CD4-positive, alpha-beta T cell (primary cell): Measurements from ENCODE around the gene PSMC2. TPM values are rescaled to one million over a fixed set of nuclear protein-coding genes. Genes with fewer than 3 reads are reported as not detected.

Experiments used
- ATAC-seq: fragments of 200-7000 bp; cut with Tn5 transposase; one replicate; pipeline ENCODE4 v1.10.0; 2022; ENCODE audit warnings: mild to moderate bottlenecking; ENCODE audit not compliant: poor library complexity
- CTCF ChIA-PET: fragments of 350-600 bp; sonication (Branson Sonifier 250); formaldehyde crosslinking; loops from one replicate; lab custom pipeline; 2021; ENCODE audit warnings: antibody characterized with exemption, inconsistent platforms; lab: Charles Lee
- POLR2A ChIA-PET: fragments of 350-600 bp; sonication (Branson Sonifier 250); formaldehyde crosslinking; loops from one replicate; lab custom pipeline; 2021; ENCODE audit warnings: antibody characterized with exemption, inconsistent platforms; lab: Charles Lee
- DNase-seq, 14 experiments: peaks; one replicate each; pipeline ENCODE4 v3.0.0-alpha.2; 2013 to 2020; ENCODE audit warnings: mixed read lengths in 2 of 14
- H3K27ac ChIP-seq, 2 donors: one replicate each; pipeline versions ENCODE4 v1.5.1 to v1.7.0; 2013; ENCODE audit warnings: low read length in 2 of 2, low read depth in 1 of 2, mild to moderate bottlenecking in 1 of 2
- H3K27me3 ChIP-seq, 2 experiments: 1 replicate in 1 of 2; 2 replicates in 1 of 2; pipeline versions ENCODE4 v1.6.1 to v1.7.0; 2013; ENCODE audit warnings: low read length in 2 of 2, control low read depth in 1 of 2, mild to moderate bottlenecking in 1 of 2, moderate library complexity in 1 of 2; ENCODE audit not compliant: insufficient read depth in 2 of 2, control insufficient read depth in 1 of 2
- H3K36me3 ChIP-seq: one replicate; pipeline ENCODE4 v1.6.1; 2013; ENCODE audit warnings: low read length, control low read depth; ENCODE audit not compliant: insufficient read depth
- H3K4me1 ChIP-seq: one replicate; pipeline ENCODE4 v1.6.1; 2013; ENCODE audit warnings: low read length, control low read depth; ENCODE audit not compliant: insufficient read depth
- H3K4me3 ChIP-seq: one replicate; pipeline ENCODE4 v1.5.1; 2013; ENCODE audit warnings: mild to moderate bottlenecking, low read length, moderate library complexity
- H3K9me3 ChIP-seq, 2 experiments: 1 replicate in 1 of 2; 2 replicates in 1 of 2; pipeline versions ENCODE4 v1.6.1 to v1.7.0; 2013; ENCODE audit warnings: low read length in 2 of 2, mild to moderate bottlenecking in 2 of 2, control low read depth in 1 of 2, moderate library complexity in 1 of 2; ENCODE audit not compliant: control insufficient read depth in 1 of 2, insufficient read depth in 1 of 2
- H3K27ac Mint-ChIP-seq: one replicate; pipeline ENCODE4 v1.8.0; 2020; ENCODE audit warnings: mixed read lengths
- H3K27me3 Mint-ChIP-seq: one replicate; pipeline ENCODE4 v1.8.0; 2021; ENCODE audit warnings: mixed read lengths
- H3K36me3 Mint-ChIP-seq: one replicate; pipeline ENCODE4 v1.8.0; 2021; ENCODE audit warnings: low read depth, mixed read lengths
- H3K4me1 Mint-ChIP-seq: one replicate; pipeline ENCODE4 v1.8.0; 2021; ENCODE audit warnings: low read depth, mixed read lengths
- H3K4me3 Mint-ChIP-seq: one replicate; pipeline ENCODE4 v1.8.0; 2020; ENCODE audit warnings: mild to moderate bottlenecking, mixed read lengths
- H3K9me3 Mint-ChIP-seq: one replicate; pipeline ENCODE4 v1.8.0; 2020; ENCODE audit warnings: mixed read lengths
- intact Hi-C, 2 experiments: fragments of 100-400 bp; cut with DNase I in 1 of 2; cut with micrococcal nuclease in 1 of 2; formaldehyde crosslinking; loops; one replicate each; pipeline versions ENCODE4 v1.15.1 to v1.9.0; 2023 to 2025; cut with DNase I, micrococcal nuclease
- total RNA-seq, 174 experiments: library from RNA in 2 of 174; stranded (reverse) in 2 of 174; gene quantifications; one replicate each; pipeline ENCODE4 v1.2.3 and lab custom pipeline; 2021 to 2026
- TF ChIP-seq, protein P1 (sequence below): fragments of 200-600 bp; IDR thresholded peaks from one replicate; pipeline ENCODE4 v1.8.0; 2022; ENCODE audit warnings: antibody characterized with exemption, mild to moderate bottlenecking

Gene PSMC2
- total RNA-seq, 2 experiments from 2014 or later: 101 to 102 TPM

DNA sequence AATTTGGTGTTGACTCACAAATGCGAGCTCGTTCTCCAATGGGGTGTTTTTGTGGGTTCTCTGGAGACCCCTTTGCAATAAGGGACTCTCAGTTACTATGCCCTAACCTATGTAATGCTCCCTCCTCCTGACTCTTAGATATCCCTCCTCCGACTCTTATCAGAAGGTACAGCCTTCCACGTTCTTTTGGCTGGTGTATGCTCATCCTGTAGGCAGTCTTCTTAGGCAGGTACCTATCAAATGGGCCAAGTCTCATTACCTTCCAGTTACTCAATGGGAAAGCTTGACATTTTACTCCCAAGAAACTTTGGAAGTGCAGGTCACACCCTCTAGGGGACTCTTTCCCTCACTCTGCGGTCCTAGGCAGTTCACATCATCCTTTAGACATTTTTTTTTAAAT, 66.0 kb downstream of the PSMC2 start:
- Histone ChIP-seq H3K4me3 (no peak overlapping the region), H3K4me1 (no peaks in the 10 kb centered on the region), H3K27me3 (peaks cover 0 to 3% of the 10 kb centered on the region in 2 experiments), H3K36me3 (no peaks in the 10 kb centered on the region), H3K27ac (no peak overlapping the region), H3K9me3 (no peaks in the 10 kb centered on the region)
- intact Hi-C loops: no loop called here
- H3K27ac Mint-ChIP-seq: no peak overlapping the region
- ChIA-PET CTCF (no interaction called here), POLR2A (no interaction called here)
- no peak for DNase-seq
- no peak overlapping the region for H3K4me3 Mint-ChIP-seq
- H3K27me3 Mint-ChIP-seq: peaks cover 12% of the 10 kb centered on the region
- TF ChIP-seq, protein P1, sequence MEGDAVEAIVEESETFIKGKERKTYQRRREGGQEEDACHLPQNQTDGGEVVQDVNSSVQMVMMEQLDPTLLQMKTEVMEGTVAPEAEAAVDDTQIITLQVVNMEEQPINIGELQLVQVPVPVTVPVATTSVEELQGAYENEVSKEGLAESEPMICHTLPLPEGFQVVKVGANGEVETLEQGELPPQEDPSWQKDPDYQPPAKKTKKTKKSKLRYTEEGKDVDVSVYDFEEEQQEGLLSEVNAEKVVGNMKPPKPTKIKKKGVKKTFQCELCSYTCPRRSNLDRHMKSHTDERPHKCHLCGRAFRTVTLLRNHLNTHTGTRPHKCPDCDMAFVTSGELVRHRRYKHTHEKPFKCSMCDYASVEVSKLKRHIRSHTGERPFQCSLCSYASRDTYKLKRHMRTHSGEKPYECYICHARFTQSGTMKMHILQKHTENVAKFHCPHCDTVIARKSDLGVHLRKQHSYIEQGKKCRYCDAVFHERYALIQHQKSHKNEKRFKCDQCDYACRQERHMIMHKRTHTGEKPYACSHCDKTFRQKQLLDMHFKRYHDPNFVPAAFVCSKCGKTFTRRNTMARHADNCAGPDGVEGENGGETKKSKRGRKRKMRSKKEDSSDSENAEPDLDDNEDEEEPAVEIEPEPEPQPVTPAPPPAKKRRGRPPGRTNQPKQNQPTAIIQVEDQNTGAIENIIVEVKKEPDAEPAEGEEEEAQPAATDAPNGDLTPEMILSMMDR: no peak
- no peaks in the 10 kb centered on the region for H3K9me3 Mint-ChIP-seq
- no peaks in the 10 kb centered on the region for H3K4me1 Mint-ChIP-seq
- H3K36me3 Mint-ChIP-seq: no peaks in the 10 kb centered on the region
- ATAC-seq: no peak

DNA sequence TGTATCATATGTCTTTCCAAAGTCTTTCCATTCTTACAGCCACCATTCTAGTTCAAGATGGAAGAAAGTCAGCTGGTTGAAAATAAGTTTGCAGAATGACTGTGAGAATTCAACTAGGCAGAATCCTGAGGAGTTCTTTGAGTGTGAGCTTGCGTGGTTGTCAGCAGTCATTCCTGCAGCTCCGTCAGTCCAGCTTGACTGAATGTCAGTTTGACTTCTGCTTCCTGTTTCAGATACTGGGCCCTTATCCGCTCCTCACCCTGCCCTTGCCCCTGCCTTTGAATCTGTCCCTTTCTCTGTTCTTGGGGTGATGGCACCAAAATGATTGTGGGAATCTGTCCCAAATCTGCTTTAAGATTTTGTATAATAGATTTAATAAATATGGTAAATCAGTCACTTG, 70.8 kb downstream of the PSMC2 start:
- POLR2A ChIA-PET: no interaction called here
- CTCF ChIA-PET: interaction anchor here (0.5 kb wide), 1 partner anchor 20 kb away, joined by 4 read pairs; no protein-coding TSS in a partner anchor
- H3K4me3 ChIP-seq: no peak overlapping the region
- no peaks in the 10 kb centered on the region for H3K4me1 ChIP-seq
- no peak overlapping the region for H3K27ac ChIP-seq
- no peaks in the 10 kb centered on the region for H3K4me1 Mint-ChIP-seq
- DNase-seq (no peak), ATAC-seq (no peak)
- intact Hi-C loops: no loop called here
- no peaks in the 10 kb centered on the region for H3K36me3 Mint-ChIP-seq
- H3K9me3 Mint-ChIP-seq: no peaks in the 10 kb centered on the region
- H3K4me3 Mint-ChIP-seq: no peak overlapping the region
- H3K27me3 Mint-ChIP-seq: peaks cover 32% of the 10 kb centered on the region
- H3K36me3 ChIP-seq: no peaks in the 10 kb centered on the region
- TF ChIP-seq, protein P1: no peak
- peaks cover 0 to 5% of the 10 kb centered on the region in 2 experiments for H3K27me3 ChIP-seq
- no peaks in the 10 kb centered on the region for H3K9me3 ChIP-seq
- H3K27ac Mint-ChIP-seq: no peak overlapping the region

Other genes with a start within 250 kb of the PSMC2 start
- gene NAPEPLD, start 198.5 kb upstream of the PSMC2 start, total RNA-seq: 1 to 10 TPM; 1.5 to 1.7 TPM
- gene PMPCB, start 50.2 kb upstream of the PSMC2 start, total RNA-seq: 100 to 1,000 TPM; 101 to 103 TPM
- gene DNAJC2, start 2.9 kb upstream of the PSMC2 start, total RNA-seq: 10 to 100 TPM; 72.0 to 77.4 TPM
- gene SLC26A5, start 98.6 kb downstream of the PSMC2 start, total RNA-seq: not detected